Nephron progenitor cell (in vitro differentiated cells): ENCODE results near the gene NRP1.

Experiments used
- DNase-seq: peaks from one replicate; pipeline ENCODE4 v3.0.0; 2021
- H3K27ac Mint-ChIP-seq: 2 replicates; pipeline ENCODE4 v1.8.0; 2021; ENCODE audit warnings: mild to moderate bottlenecking, moderate library complexity, mixed read lengths
- H3K27me3 Mint-ChIP-seq: 2 replicates; pipeline ENCODE4 v1.8.0; 2021; ENCODE audit warnings: mild to moderate bottlenecking, low read depth, mixed read lengths; ENCODE audit not compliant: poor library complexity
- H3K36me3 Mint-ChIP-seq: 2 replicates; pipeline ENCODE4 v1.8.0; 2021; ENCODE audit warnings: low read depth, mixed read lengths
- H3K4me1 Mint-ChIP-seq: 2 replicates; pipeline ENCODE4 v1.8.0; 2021; ENCODE audit warnings: mixed read lengths
- H3K4me3 Mint-ChIP-seq: 2 replicates; pipeline ENCODE4 v1.8.0; 2021; ENCODE audit warnings: mild to moderate bottlenecking, moderate library complexity, mixed read lengths
- H3K9me3 Mint-ChIP-seq: 2 replicates; pipeline ENCODE4 v1.8.0; 2021; ENCODE audit warnings: mild to moderate bottlenecking, moderate library complexity, mixed read lengths
- TF ChIP-seq, protein P1 (sequence below): fragments of 200-600 bp; sonication (generic); IDR thresholded peaks from 2 replicates; pipeline ENCODE4 v1.5.0; 2021; ENCODE audit warnings: antibody characterized with exemption

Gene NRP1

GRCh38 chr10:33276282-33276923 is 58.1 kb downstream of the NRP1 start:
- H3K27me3 Mint-ChIP-seq, result no peaks in the 10 kb centered on the region
- no peak for DNase-seq
- H3K4me3 Mint-ChIP-seq, result no peak overlapping the region
- peaks cover 58% of the 10 kb centered on the region for H3K4me1 Mint-ChIP-seq
- TF ChIP-seq, protein P1, sequence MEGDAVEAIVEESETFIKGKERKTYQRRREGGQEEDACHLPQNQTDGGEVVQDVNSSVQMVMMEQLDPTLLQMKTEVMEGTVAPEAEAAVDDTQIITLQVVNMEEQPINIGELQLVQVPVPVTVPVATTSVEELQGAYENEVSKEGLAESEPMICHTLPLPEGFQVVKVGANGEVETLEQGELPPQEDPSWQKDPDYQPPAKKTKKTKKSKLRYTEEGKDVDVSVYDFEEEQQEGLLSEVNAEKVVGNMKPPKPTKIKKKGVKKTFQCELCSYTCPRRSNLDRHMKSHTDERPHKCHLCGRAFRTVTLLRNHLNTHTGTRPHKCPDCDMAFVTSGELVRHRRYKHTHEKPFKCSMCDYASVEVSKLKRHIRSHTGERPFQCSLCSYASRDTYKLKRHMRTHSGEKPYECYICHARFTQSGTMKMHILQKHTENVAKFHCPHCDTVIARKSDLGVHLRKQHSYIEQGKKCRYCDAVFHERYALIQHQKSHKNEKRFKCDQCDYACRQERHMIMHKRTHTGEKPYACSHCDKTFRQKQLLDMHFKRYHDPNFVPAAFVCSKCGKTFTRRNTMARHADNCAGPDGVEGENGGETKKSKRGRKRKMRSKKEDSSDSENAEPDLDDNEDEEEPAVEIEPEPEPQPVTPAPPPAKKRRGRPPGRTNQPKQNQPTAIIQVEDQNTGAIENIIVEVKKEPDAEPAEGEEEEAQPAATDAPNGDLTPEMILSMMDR, result no peak
- peaks cover 69% of the 10 kb centered on the region for H3K36me3 Mint-ChIP-seq
- no peak overlapping the region for H3K27ac Mint-ChIP-seq
- H3K9me3 Mint-ChIP-seq, result no peaks in the 10 kb centered on the region

GRCh38 chr10:33274096-33274785 is 60.2 kb downstream of the NRP1 start:
- peak overlapping the region; percentile 9 for H3K27ac Mint-ChIP-seq
- no peak for DNase-seq
- TF ChIP-seq, protein P1, result no peak
- no peaks in the 10 kb centered on the region for H3K9me3 Mint-ChIP-seq
- H3K4me1 Mint-ChIP-seq, result peaks cover 55% of the 10 kb centered on the region
- peaks cover 74% of the 10 kb centered on the region for H3K36me3 Mint-ChIP-seq
- H3K4me3 Mint-ChIP-seq, result no peak overlapping the region
- H3K27me3 Mint-ChIP-seq, result no peaks in the 10 kb centered on the region

GRCh38 chr10:33273295-33274002 is 61.0 kb downstream of the NRP1 start:
- no peaks in the 10 kb centered on the region for H3K9me3 Mint-ChIP-seq
- no peak for DNase-seq
- H3K36me3 Mint-ChIP-seq, result peaks cover 74% of the 10 kb centered on the region
- H3K27me3 Mint-ChIP-seq, result no peaks in the 10 kb centered on the region
- TF ChIP-seq, protein P1, result no peak
- H3K4me1 Mint-ChIP-seq, result peaks cover 47% of the 10 kb centered on the region
- H3K27ac Mint-ChIP-seq, result no peak overlapping the region
- H3K4me3 Mint-ChIP-seq, result no peak overlapping the region

DNA sequence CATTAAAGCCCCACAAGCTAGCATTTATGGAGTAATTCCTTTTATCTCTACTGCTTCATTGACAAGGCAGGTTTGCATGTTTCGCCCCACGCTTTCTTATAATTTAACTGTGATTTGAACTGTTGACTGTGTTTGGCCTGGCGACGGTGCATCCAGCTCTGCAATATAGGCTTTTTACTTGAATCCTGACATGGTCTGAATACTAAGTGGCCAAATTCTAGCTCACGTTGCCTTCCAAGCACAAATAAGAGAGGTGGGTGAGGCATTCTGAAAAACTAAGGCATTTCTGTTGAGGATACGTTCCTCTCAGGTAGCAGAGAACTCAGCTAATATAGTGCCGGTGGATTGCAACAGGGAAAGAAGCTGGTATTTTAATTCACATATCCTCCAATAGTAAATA is 61.8 kb downstream of the NRP1 start:
- Mint-ChIP-seq H3K36me3 (peaks cover 74% of the 10 kb centered on the region), H3K4me3 (no peak overlapping the region), H3K27ac (peak overlapping the region; percentile 97), H3K9me3 (no peaks in the 10 kb centered on the region), H3K27me3 (no peaks in the 10 kb centered on the region), H3K4me1 (peaks cover 40% of the 10 kb centered on the region)
- no peak for DNase-seq
- TF ChIP-seq, protein P1, result no peak

DNA sequence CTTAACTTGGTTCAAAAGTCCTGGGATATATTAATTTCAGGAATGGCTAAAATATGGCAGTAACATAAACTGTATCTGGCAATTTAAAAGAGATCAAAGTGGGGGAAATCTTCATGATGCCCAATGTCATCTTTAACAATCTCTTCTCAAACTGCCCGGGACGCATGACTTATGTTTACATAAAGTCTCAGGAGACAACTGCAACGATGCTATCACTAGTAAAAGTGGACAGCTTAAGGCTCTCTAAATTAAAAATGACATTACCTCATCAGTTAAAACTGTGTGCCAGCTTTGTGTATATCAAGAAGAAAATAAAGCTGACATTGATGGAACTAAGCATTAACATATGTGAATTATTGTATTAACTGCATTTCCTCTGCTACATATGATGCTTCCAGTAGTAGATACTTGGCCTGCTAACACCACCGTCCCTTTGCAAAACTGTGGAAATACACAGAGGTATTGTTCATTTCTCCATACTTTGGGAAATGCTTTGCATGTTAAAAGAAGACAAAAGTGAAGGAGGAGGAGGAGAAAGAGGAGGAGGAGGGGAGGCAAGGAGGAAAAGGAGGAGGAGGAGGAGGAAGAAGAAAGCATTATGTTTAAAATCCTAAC is 62.4 kb downstream of the NRP1 start:
- TF ChIP-seq, protein P1, result no peak
- Mint-ChIP-seq H3K36me3 (peaks cover 79% of the 10 kb centered on the region), H3K4me3 (no peak overlapping the region), H3K9me3 (no peaks in the 10 kb centered on the region), H3K27ac (peak overlapping the region; percentile 97), H3K4me1 (peaks cover 45% of the 10 kb centered on the region), H3K27me3 (no peaks in the 10 kb centered on the region)
- DNase-seq, result no peak
